G401 (cell line): Measurements from ENCODE around the gene MDP1. TPM values are rescaled to one million over a fixed set of nuclear protein-coding genes. Genes with fewer than 3 reads are reported as not detected.

Experiments used
- DNase-seq: peaks from one replicate; pipeline ENCODE4 v3.0.0-alpha.2; 2015; ENCODE audit warnings: low spot score
- in situ Hi-C: cut with HindIII; loops from 2 replicates; pipeline ENCODE4 v1.10.0; 2016; ENCODE audit warnings: low sequenced_read_pairs, mixed read lengths
- total RNA-seq: library from RNA; depleted of rRNA; stranded (reverse); fragments of >200 nt; shearing (Covaris generic); gene quantifications from 2 replicates; pipeline ENCODE4 v1.2.3, GENCODE V29; 2014

Gene MDP1
- total RNA-seq, 1 experiment from 2014 or later = 16.6 TPM

GRCh38 chr14:24186831-24187538, 28.9 kb downstream of the MDP1 start:
- in situ Hi-C loops = no loop called here

GRCh38 chr14:24185741-24186140, 30.1 kb downstream of the MDP1 start:
- no peak for DNase-seq
- in situ Hi-C loops = no loop called here

More at GRCh38 chr14:24186831-24187538, 28.9 kb downstream of the MDP1 start:
- DNase-seq = no peak

- in situ Hi-C loops = no loop called here
- DNase-seq = no peak
Measured at GRCh38 chr14:24185026-24185425, 30.8 kb downstream of the MDP1 start.

GRCh38 chr14:24184104-24184970, 31.5 kb downstream of the MDP1 start:
- no peak for DNase-seq
- in situ Hi-C loops = no loop called here

- in situ Hi-C loops = no loop called here
Measured at GRCh38 chr14:24183014-24183481, 32.8 kb downstream of the MDP1 start.

GRCh38 chr14:24182110-24182882, 33.6 kb downstream of the MDP1 start:
- in situ Hi-C loops = no loop called here
- DNase-seq = no peak

More at GRCh38 chr14:24183014-24183481, 32.8 kb downstream of the MDP1 start:
- DNase-seq = no peak

GRCh38 chr14:24181371-24182077, 34.3 kb downstream of the MDP1 start:
- no peak for DNase-seq

GRCh38 chr14:24179961-24180796, 35.7 kb downstream of the MDP1 start:
- in situ Hi-C loops = no loop called here
- DNase-seq = peak; percentile 61

More at GRCh38 chr14:24181371-24182077, 34.3 kb downstream of the MDP1 start:
- in situ Hi-C loops = no loop called here

- in situ Hi-C loops = no loop called here
- DNase-seq = no peak
Measured at GRCh38 chr14:24179294-24179960, 36.4 kb downstream of the MDP1 start.

GRCh38 chr14:24178399-24179178, 37.3 kb downstream of the MDP1 start:
- DNase-seq = no peak
- in situ Hi-C loops = no loop called here

- DNase-seq = no peak
- in situ Hi-C loops = no loop called here
Measured at GRCh38 chr14:24177891-24178290, 38.0 kb downstream of the MDP1 start.

GRCh38 chr14:24177041-24177825, 38.6 kb downstream of the MDP1 start:
- DNase-seq = no peak

GRCh38 chr14:24176599-24176998, 39.3 kb downstream of the MDP1 start:
- no peak for DNase-seq
- in situ Hi-C loops = no loop called here

More at GRCh38 chr14:24177041-24177825, 38.6 kb downstream of the MDP1 start:
- in situ Hi-C loops = no loop called here

- DNase-seq = peak; percentile 43
- in situ Hi-C loops = no loop called here
Measured at GRCh38 chr14:24172871-24173281, 43.0 kb downstream of the MDP1 start.

GRCh38 chr14:24172261-24172860, 43.5 kb downstream of the MDP1 start:
- in situ Hi-C loops = no loop called here
- DNase-seq = peak; percentile 39
